ENCODE data around the gene ARID5B.

The ARID5B gene

DNA sequence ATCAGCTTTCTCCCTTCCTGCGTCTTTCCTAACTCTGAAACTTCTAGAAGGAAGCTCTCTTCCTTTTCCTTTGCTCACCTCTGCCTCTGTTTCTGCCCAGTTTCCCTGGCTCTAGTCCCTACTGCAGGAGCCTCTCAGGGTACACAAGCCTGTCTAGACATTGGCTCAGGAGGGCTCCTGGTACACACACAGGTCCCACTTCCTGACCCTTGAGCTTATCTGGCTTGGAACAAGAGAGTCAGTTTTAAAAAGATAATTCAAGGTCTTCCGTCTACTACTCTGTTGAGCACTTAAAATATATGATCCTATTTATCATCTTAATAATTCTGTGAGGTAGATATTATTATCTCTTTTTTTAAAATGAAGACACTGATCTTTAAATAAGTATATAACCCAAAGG is 226.5 kb downstream of the ARID5B start:
- Histone ChIP-seq H4K91ac (ENCODE audit: low read depth, low read length, poor library complexity) (no peak overlapping the region), H2AK5ac (ENCODE audit: low read depth, low read length) (no peak overlapping the region), H3K23ac (ENCODE audit: low read depth, low read length, poor library complexity) (no peak overlapping the region), H3K14ac (ENCODE audit: low read length) (no peak overlapping the region), H3K18ac (ENCODE audit: low read length) (no peak overlapping the region), H3K27me3 (ENCODE audit: control insufficient read depth in 3 of 3, insufficient read depth in 3 of 3, low read depth in 1 of 3, low read length in 3 of 3) (no peaks in the 10 kb centered on the region), H2BK15ac (ENCODE audit: low read length) (no peak overlapping the region), H2BK120ac (ENCODE audit: low read depth, low read length) (no peak overlapping the region), H3K4me1 (ENCODE audit: control insufficient read depth in 2 of 2, insufficient read depth in 1 of 2, low read depth in 1 of 2, low read length in 2 of 2) (no peaks in the 10 kb centered on the region), H3K4me2 (ENCODE audit: insufficient read depth, low read length, poor library complexity, severe bottlenecking) (no peak overlapping the region), H4K8ac (ENCODE audit: low read depth, low read length) (no peak overlapping the region), H2BK12ac (ENCODE audit: low read length) (no peak overlapping the region), H3K4me3 (ENCODE audit: low read length in 2 of 2) (no peak overlapping the region), H2AFZ (ENCODE audit: low read length) (no peak overlapping the region), H3K4ac (ENCODE audit: low read length) (no peak overlapping the region), H3K9ac (ENCODE audit: low read depth, low read length, poor library complexity) (no peak overlapping the region), H3K79me1 (ENCODE audit: low read depth, low read length) (no peaks in the 10 kb centered on the region), H3K27ac (replicated peaks; ENCODE audit: low read length) (no peak overlapping the region), H2BK5ac (ENCODE audit: low read length) (no peak overlapping the region), H3K36me3 (replicated peaks in 1 of 2; ENCODE audit: control insufficient read depth in 2 of 2, insufficient read depth in 2 of 2, low read length in 2 of 2) (no peaks in the 10 kb centered on the region), H3K9me3 (replicated peaks in 1 of 2; ENCODE audit: control insufficient read depth in 2 of 2, insufficient read depth in 1 of 2, low read depth in 1 of 2, low read length in 2 of 2) (no peaks in the 10 kb centered on the region)
- WGBS, 2 donors (ENCODE audit: extremely low coverage in 2 of 2, insufficient read length in 2 of 2, insufficient replicate concordance in 1 of 2): no CpG with 5 or more reads among the region's 2 CpGs
- DNase-seq (ENCODE audit: low spot score): no peak

DNA sequence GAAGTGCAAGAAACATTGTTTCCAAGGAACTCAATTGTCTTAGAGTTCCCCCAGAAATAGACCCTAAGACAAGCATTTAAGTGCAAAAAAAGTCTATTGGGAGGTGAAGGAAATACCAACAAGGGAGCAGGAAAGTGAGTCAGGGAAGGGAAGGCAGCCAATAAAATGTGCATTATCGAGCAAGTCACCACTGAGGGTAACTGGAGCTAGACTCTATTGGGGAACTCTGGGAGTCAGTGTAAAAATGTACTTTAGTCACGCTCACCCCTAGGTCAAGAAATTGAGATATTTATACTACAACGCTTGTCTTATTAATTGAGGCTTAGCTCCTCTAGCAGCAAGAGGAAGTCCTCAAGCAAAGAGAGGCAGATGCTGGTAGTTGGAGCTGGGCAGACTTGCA is 229.4 kb downstream of the ARID5B start:
- no peak for DNase-seq (ENCODE audit: low spot score)
- Histone ChIP-seq H3K27me3 (ENCODE audit: control insufficient read depth in 3 of 3, insufficient read depth in 3 of 3, low read depth in 1 of 3, low read length in 3 of 3) (no peaks in the 10 kb centered on the region), H3K4ac (ENCODE audit: low read length) (no peak overlapping the region), H3K9ac (ENCODE audit: low read depth, low read length, poor library complexity) (no peak overlapping the region), H2BK12ac (ENCODE audit: low read length) (no peak overlapping the region), H3K9me3 (replicated peaks in 1 of 2; ENCODE audit: control insufficient read depth in 2 of 2, insufficient read depth in 1 of 2, low read depth in 1 of 2, low read length in 2 of 2) (no peaks in the 10 kb centered on the region), H2BK120ac (ENCODE audit: low read depth, low read length) (no peak overlapping the region), H3K27ac (replicated peaks; ENCODE audit: low read length) (no peak overlapping the region), H4K8ac (ENCODE audit: low read depth, low read length) (no peak overlapping the region), H4K91ac (ENCODE audit: low read depth, low read length, poor library complexity) (no peak overlapping the region), H2BK5ac (ENCODE audit: low read length) (no peak overlapping the region), H2BK15ac (ENCODE audit: low read length) (no peak overlapping the region), H3K4me2 (ENCODE audit: insufficient read depth, low read length, poor library complexity, severe bottlenecking) (no peak overlapping the region), H3K79me1 (ENCODE audit: low read depth, low read length) (no peaks in the 10 kb centered on the region), H3K4me3 (ENCODE audit: low read length in 2 of 2) (no peak overlapping the region), H3K4me1 (ENCODE audit: control insufficient read depth in 2 of 2, insufficient read depth in 1 of 2, low read depth in 1 of 2, low read length in 2 of 2) (no peaks in the 10 kb centered on the region), H3K23ac (ENCODE audit: low read depth, low read length, poor library complexity) (no peak overlapping the region), H3K14ac (ENCODE audit: low read length) (no peak overlapping the region), H2AFZ (ENCODE audit: low read length) (no peak overlapping the region), H2AK5ac (ENCODE audit: low read depth, low read length) (no peak overlapping the region), H3K36me3 (replicated peaks in 1 of 2; ENCODE audit: control insufficient read depth in 2 of 2, insufficient read depth in 2 of 2, low read length in 2 of 2) (no peaks in the 10 kb centered on the region), H3K18ac (ENCODE audit: low read length) (no peak overlapping the region)
- WGBS, 2 donors (ENCODE audit: extremely low coverage in 2 of 2, insufficient read length in 2 of 2, insufficient replicate concordance in 1 of 2): no CpG with 5 or more reads among the region's 3 CpGs

- no peak overlapping the region for H2AK5ac ChIP-seq (ENCODE audit: low read depth, low read length)
- H2BK12ac ChIP-seq (ENCODE audit: low read length): no peak overlapping the region
- H3K4me1 ChIP-seq (ENCODE audit: control insufficient read depth in 2 of 2, insufficient read depth in 1 of 2, low read depth in 1 of 2, low read length in 2 of 2): no peaks in the 10 kb centered on the region
- H3K14ac ChIP-seq (ENCODE audit: low read length): no peak overlapping the region
- no peak overlapping the region for H3K23ac ChIP-seq (ENCODE audit: low read depth, low read length, poor library complexity)
- DNase-seq (ENCODE audit: low spot score): no peak
- H3K9ac ChIP-seq (ENCODE audit: low read depth, low read length, poor library complexity): no peak overlapping the region
- H3K18ac ChIP-seq (ENCODE audit: low read length): no peak overlapping the region
- no peak overlapping the region for H3K27ac ChIP-seq (replicated peaks; ENCODE audit: low read length)
- H3K27me3 ChIP-seq (ENCODE audit: control insufficient read depth in 3 of 3, insufficient read depth in 3 of 3, low read depth in 1 of 3, low read length in 3 of 3): no peaks in the 10 kb centered on the region
- WGBS, 2 donors (ENCODE audit: extremely low coverage in 2 of 2, insufficient read length in 2 of 2, insufficient replicate concordance in 1 of 2): no CpG with 5 or more reads among the region's 4 CpGs
- H2BK15ac ChIP-seq (ENCODE audit: low read length): no peak overlapping the region
- no peak overlapping the region for H3K4me2 ChIP-seq (ENCODE audit: insufficient read depth, low read length, poor library complexity, severe bottlenecking)
- H3K4ac ChIP-seq (ENCODE audit: low read length): no peak overlapping the region
- H2BK120ac ChIP-seq (ENCODE audit: low read depth, low read length): no peak overlapping the region
- no peaks in the 10 kb centered on the region for H3K36me3 ChIP-seq (replicated peaks in 1 of 2; ENCODE audit: control insufficient read depth in 2 of 2, insufficient read depth in 2 of 2, low read length in 2 of 2)
- no peak overlapping the region for H4K91ac ChIP-seq (ENCODE audit: low read depth, low read length, poor library complexity)
- H4K8ac ChIP-seq (ENCODE audit: low read depth, low read length): no peak overlapping the region
- no peak overlapping the region for H2BK5ac ChIP-seq (ENCODE audit: low read length)
- H3K4me3 ChIP-seq (ENCODE audit: low read length in 2 of 2): no peak overlapping the region
- H3K79me1 ChIP-seq (ENCODE audit: low read depth, low read length): no peaks in the 10 kb centered on the region
- H3K9me3 ChIP-seq (replicated peaks in 1 of 2; ENCODE audit: control insufficient read depth in 2 of 2, insufficient read depth in 1 of 2, low read depth in 1 of 2, low read length in 2 of 2): no peaks in the 10 kb centered on the region
- H2AFZ ChIP-seq (ENCODE audit: low read length): no peak overlapping the region
Observed at GRCh38 chr10:62131724-62132123, 230.2 kb downstream of the ARID5B start.

GRCh38 chr10:62133618-62134017 is 232.1 kb downstream of the ARID5B start:
- DNase-seq (ENCODE audit: low spot score): no peak
- no peak overlapping the region for H2BK12ac ChIP-seq (ENCODE audit: low read length)
- H3K4me3 ChIP-seq (ENCODE audit: low read length in 2 of 2): no peak overlapping the region
- no peak overlapping the region for H2BK15ac ChIP-seq (ENCODE audit: low read length)
- H2AK5ac ChIP-seq (ENCODE audit: low read depth, low read length): no peak overlapping the region
- no peaks in the 10 kb centered on the region for H3K4me1 ChIP-seq (ENCODE audit: control insufficient read depth in 2 of 2, insufficient read depth in 1 of 2, low read depth in 1 of 2, low read length in 2 of 2)
- no peak overlapping the region for H3K23ac ChIP-seq (ENCODE audit: low read depth, low read length, poor library complexity)
- H3K9me3 ChIP-seq (replicated peaks in 1 of 2; ENCODE audit: control insufficient read depth in 2 of 2, insufficient read depth in 1 of 2, low read depth in 1 of 2, low read length in 2 of 2): no peaks in the 10 kb centered on the region
- H4K91ac ChIP-seq (ENCODE audit: low read depth, low read length, poor library complexity): no peak overlapping the region
- H3K36me3 ChIP-seq (replicated peaks in 1 of 2; ENCODE audit: control insufficient read depth in 2 of 2, insufficient read depth in 2 of 2, low read length in 2 of 2): no peaks in the 10 kb centered on the region
- H2BK120ac ChIP-seq (ENCODE audit: low read depth, low read length): no peak overlapping the region
- H3K27me3 ChIP-seq (ENCODE audit: control insufficient read depth in 3 of 3, insufficient read depth in 3 of 3, low read depth in 1 of 3, low read length in 3 of 3): no peaks in the 10 kb centered on the region
- H2AFZ ChIP-seq (ENCODE audit: low read length): no peak overlapping the region
- H2BK5ac ChIP-seq (ENCODE audit: low read length): no peak overlapping the region
- no peak overlapping the region for H3K18ac ChIP-seq (ENCODE audit: low read length)
- H3K4me2 ChIP-seq (ENCODE audit: insufficient read depth, low read length, poor library complexity, severe bottlenecking): no peak overlapping the region
- H4K8ac ChIP-seq (ENCODE audit: low read depth, low read length): no peak overlapping the region
- H3K14ac ChIP-seq (ENCODE audit: low read length): no peak overlapping the region
- no peak overlapping the region for H3K4ac ChIP-seq (ENCODE audit: low read length)
- H3K9ac ChIP-seq (ENCODE audit: low read depth, low read length, poor library complexity): no peak overlapping the region
- H3K27ac ChIP-seq (replicated peaks; ENCODE audit: low read length): no peak overlapping the region
- no peaks in the 10 kb centered on the region for H3K79me1 ChIP-seq (ENCODE audit: low read depth, low read length)
